ENCODE measurements around the gene NFIB.
A peak's percentile ranks its signal among the peaks of the same experiment; 100 is the strongest.

The NFIB gene

GRCh38 chr9:14209399-14210345 lies 104.3 kb downstream of the NFIB start:
- no peak for FAIRE-seq

DNA sequence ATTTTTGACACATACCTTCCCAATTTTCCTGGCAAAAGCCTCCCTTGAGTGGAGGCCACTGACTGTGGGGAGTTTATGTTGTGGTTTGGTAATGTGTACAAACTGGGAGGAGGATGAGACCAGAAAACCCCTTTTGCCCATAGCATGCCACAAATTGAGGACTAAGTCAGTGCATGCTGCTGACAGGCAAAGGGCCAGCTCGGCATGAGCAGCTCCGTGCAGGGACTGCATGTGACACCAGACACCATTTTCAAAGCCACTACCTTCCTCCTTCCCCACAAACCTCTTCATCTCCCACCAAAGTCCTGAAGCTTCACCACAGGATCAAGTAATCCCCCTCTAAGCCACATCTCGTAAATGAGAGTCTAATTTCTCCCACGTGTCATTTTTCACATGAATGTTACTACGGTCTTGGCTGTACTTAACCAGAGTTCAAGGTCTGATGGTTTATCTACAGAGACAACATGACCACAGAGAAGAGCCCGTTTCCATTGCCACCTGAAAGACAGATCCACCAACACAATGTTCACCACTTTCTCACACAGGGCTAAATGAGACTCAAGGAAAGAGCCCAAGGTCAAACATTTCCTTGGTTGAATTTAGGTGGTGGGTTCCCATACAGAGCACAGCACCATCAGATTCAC lies 106.5 kb downstream of the NFIB start:
- no peak for FAIRE-seq

DNA sequence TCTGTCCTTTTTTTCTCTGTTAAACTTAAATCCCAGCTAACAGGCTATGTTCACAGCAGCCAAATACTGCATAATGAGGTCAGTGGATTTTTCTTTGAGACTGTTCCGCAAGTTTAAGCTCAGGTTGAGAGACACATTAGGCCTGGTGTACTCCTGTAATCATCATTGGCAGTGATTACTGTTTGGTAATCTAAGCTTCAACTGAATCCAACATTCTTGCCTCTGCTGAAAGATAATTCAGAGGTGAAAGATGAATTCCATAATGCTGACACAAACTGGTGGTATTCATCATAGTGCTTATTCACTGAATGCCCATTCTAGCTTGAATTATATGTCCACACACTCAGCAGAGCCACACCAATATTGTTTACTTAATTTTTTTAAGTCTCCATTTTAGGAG lies 108.5 kb downstream of the NFIB start:
- FAIRE-seq = no peak

GRCh38 chr9:14203356-14204056 lies 110.4 kb downstream of the NFIB start:
- FAIRE-seq = no peak

- no peak for FAIRE-seq
Observed at GRCh38 chr9:14198841-14199455, 115.0 kb downstream of the NFIB start.

DNA sequence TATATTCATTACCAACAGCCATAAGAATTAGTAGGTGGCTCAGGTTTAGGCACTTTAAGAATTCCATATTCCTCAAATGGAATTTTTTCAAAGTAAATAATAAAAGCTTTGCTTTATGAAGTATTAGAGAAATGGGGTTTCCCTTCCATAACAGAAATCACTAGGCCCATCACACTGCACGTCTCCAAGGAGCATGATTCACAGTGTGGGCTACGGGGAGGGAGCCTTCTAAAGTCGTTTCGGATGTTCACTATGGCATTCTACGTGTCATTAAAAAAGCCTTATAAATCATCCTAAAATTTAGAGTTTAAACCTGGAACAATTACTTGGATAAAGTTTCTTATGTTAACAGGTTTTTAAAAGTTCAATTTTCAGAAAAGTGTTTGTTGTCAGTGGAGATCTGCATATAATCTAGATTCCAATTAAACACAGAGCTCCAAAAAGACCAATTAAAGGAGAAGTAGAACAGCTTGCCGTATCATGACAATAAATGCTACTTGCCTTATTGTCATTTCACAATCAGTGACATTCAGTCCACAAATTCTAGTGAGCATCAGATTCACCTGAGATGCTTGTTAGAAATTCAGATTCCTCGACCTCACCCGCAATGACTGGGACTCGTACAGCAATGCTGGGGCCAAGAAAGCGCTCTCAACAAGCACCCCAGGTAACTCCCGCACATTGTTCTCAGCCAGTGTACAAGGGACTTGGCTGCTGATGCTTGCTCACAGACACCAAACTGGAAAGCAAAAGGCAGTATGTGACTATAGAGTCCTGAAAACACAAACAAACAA lies 115.7 kb downstream of the NFIB start:
- no peak for FAIRE-seq

- no peak for FAIRE-seq
Observed at GRCh38 chr9:14197325-14197858, 116.5 kb downstream of the NFIB start.

GRCh38 chr9:14193328-14193990 lies 120.5 kb downstream of the NFIB start:
- FAIRE-seq = no peak

DNA sequence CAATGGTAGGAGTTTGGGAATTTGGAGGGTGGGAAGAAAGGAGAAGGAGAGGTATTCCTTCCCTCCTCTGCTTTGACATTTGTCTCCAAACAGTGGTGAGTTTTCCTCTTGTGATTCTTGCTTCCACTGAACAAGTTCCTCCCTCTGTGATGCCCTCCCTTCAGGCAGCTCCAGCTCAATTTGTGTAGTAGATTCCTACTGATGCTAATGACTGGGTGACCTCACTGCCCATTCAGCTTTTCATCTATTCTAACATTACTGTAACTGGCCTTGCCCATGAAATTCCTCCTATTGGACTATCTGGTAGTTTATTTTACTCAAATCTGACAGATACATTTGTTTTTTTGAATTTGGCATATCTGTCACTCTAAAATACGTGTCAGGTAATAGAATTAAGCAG lies 121.4 kb downstream of the NFIB start:
- FAIRE-seq = no peak

- no peak for FAIRE-seq
Observed at GRCh38 chr9:14191512-14191911, 122.4 kb downstream of the NFIB start.

DNA sequence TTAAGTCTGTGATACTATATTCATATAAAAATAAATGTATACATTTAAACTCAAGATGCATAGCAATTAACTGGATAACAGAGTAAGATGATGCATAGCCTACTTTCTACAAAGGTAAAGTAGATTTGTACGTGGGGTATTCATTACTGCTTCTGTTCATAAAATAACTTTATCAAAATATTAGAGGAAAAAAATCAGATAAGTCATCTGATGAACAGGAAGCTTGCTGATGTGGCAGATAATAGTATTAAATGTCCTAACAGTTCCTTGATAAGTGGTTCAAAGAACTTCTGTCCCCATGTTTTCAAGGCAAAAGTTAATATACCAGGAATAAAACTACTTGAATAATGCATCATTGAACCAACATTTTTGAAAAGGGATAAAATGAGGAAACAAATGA lies 123.7 kb downstream of the NFIB start:
- no peak for FAIRE-seq

- FAIRE-seq = no peak
Observed at GRCh38 chr9:14189578-14189977, 124.4 kb downstream of the NFIB start.

- no peak for FAIRE-seq
Observed at GRCh38 chr9:14189146-14189545, 124.8 kb downstream of the NFIB start.

DNA sequence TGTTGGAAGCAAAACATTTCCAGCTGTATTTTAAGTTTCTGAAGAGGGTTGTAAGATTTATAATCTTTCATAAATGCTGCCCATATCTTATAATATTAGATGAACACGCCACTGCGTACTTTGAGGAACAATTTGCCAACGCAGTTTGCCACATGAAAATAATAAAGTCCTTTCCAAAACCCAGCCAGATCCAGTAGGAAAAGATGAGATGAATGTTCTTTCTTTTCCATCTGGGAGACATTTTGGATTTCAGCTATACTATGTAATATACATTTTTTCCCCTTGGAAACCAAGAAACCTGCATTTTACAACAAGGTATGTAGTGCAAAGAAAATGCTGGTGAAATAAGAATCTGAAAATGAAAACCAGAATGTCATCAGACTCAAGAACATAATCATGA lies 125.4 kb downstream of the NFIB start:
- no peak for FAIRE-seq

- FAIRE-seq = peak; percentile 87
Observed at GRCh38 chr9:14188011-14188410, 125.9 kb downstream of the NFIB start.

GRCh38 chr9:14186096-14186495 lies 127.8 kb downstream of the NFIB start:
- FAIRE-seq = no peak

GRCh38 chr9:14185016-14185415 lies 128.9 kb downstream of the NFIB start:
- FAIRE-seq = no peak

GRCh38 chr9:14183001-14183400 lies 130.9 kb downstream of the NFIB start:
- no peak for FAIRE-seq

- no peak for FAIRE-seq
Observed at GRCh38 chr9:14180960-14181537, 132.9 kb downstream of the NFIB start.

DNA sequence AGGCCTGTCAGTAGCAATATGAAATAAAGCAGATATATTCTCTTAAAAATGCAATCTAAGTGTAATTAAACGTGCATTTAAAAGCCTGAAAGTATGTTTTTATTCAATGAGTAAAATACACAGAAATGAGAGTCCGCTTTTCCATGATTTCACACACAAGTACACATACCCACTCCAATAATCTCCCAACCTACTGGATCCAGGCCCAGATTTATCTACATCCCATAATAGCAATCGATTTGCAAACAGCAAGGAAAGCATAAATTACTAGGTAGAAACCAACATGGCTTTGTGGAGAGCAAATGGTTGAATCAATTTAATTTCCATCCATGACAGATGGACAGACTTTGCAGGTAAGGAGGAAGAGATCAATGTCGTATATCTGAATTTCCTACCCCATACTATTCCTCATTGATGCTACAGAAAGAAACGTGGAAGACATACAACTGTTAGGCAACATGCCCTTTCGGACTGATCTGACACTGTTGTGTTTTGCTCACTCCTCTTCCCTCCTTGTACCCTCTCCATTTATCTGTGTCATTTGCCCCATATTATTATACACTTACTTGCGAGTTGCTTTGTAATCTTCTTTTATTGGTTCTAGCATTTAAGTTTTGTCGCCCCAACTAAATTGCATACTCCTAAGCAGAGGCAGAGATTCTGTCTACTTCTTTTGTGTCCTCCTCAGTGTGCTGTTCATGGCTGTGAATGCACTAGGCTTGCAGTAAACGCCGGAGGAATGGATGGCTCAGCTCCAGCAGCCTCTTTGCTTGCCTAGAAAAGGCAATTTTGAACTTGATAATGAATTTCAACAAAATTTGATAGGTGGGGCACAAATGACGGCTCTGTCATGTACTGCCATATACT lies 133.6 kb downstream of the NFIB start:
- FAIRE-seq = no peak

All from endometrium (tissue), 2 donors.